ENCODE data around the gene AQP1.

DNA sequence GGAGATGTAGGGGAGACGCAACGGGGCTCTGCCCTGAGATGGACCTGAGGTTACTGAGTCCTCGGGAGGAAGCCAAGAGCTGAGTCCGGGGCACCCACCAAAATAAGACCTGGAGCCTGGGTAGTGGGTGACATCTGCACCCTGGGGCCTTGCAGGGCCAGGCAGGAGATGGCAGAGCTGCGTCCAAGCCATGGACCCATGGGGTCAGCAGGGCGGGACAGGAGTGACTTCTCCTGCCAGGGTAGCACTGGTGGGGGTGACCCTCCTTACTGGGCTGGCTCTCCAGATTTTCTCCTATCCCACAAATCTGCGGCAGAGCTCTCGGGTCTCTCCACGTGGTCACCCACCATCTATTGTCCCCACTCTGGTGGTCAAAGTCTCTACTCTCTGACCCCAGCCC, 54.2 kb downstream of the AQP1 start:
- TF ChIP-seq, protein P1, sequence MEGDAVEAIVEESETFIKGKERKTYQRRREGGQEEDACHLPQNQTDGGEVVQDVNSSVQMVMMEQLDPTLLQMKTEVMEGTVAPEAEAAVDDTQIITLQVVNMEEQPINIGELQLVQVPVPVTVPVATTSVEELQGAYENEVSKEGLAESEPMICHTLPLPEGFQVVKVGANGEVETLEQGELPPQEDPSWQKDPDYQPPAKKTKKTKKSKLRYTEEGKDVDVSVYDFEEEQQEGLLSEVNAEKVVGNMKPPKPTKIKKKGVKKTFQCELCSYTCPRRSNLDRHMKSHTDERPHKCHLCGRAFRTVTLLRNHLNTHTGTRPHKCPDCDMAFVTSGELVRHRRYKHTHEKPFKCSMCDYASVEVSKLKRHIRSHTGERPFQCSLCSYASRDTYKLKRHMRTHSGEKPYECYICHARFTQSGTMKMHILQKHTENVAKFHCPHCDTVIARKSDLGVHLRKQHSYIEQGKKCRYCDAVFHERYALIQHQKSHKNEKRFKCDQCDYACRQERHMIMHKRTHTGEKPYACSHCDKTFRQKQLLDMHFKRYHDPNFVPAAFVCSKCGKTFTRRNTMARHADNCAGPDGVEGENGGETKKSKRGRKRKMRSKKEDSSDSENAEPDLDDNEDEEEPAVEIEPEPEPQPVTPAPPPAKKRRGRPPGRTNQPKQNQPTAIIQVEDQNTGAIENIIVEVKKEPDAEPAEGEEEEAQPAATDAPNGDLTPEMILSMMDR (conservative IDR thresholded peaks at IDR 0.05; ENCODE audit: low read length), result no peak
- no peak for TF ChIP-seq EZH2phosphoT487 (IDR thresholded peaks at IDR 0.05; ENCODE audit: borderline replicate concordance, low read depth, low read length)

All from OCI-LY7 (cell line).